ENCODE data around the gene ZNF292.

GRCh38 chr6:87174078-87174579, 18.8 kb downstream of the ZNF292 start:
- TF ChIP-seq ZNF384 (IDR thresholded peaks at IDR 0.05) = no peak
- TF ChIP-seq LEF1 (IDR thresholded peaks at IDR 0.05; ENCODE audit: borderline replicate concordance) = no peak
- TF ChIP-seq CTBP1 (IDR thresholded peaks at IDR 0.05; ENCODE audit: borderline replicate concordance) = no peak
- no peak for TF ChIP-seq FOXK2 (IDR thresholded peaks at IDR 0.05)
- no peak for TF ChIP-seq TARDBP (IDR thresholded peaks at IDR 0.05)
- TF ChIP-seq NFRKB (IDR thresholded peaks at IDR 0.05) = no peak
- TF ChIP-seq FOXM1 (IDR thresholded peaks at IDR 0.05; ENCODE audit: borderline replicate concordance) = no peak
- no peak for TF ChIP-seq SP1 (IDR thresholded peaks at IDR 0.05)
- TF ChIP-seq BHLHE40 (IDR thresholded peaks at IDR 0.05; ENCODE audit: borderline replicate concordance) = no peak

Data from HEK293T (cell line).